HepG2 (cell line): Measurements from ENCODE around the gene ANKRD18B. TPM values are rescaled to one million over a fixed set of nuclear protein-coding genes. Genes with fewer than 3 reads are reported as not detected.

Experiments used
- ATAC-seq: fragments of 200-7000 bp; cut with Tn5 transposase; 3 replicates; pipeline ENCODE4 v1.9.1; 2020; ENCODE audit warnings: mild to moderate bottlenecking, moderate library complexity
- BruUV-seq: library from RNA; stranded (reverse); fragments of 400-500 nt; replicated peaks from 2 replicates; lab custom pipeline; 2021; lab: Mats Ljungman, UMichigan
- CTCF ChIA-PET: fragments of 300-600 bp; formaldehyde crosslinking; extraction: SDS; loops from one replicate; lab custom pipeline; 2021; ENCODE audit warnings: low total read pairs, inconsistent platforms, low intra/inter-chr PET ratio; lab: Yijun Ruan, JAX
- POLR2A ChIA-PET: fragments of 350-600 bp; sonication (Branson Sonifier 250); formaldehyde crosslinking; loops from one replicate; lab custom pipeline; 2020; ENCODE audit warnings: antibody characterized with exemption, inconsistent platforms; lab: Yijun Ruan, JAX
- DNase-seq: peaks from one replicate; pipeline ENCODE4 v3.0.0-alpha.2; 2015; ENCODE audit warnings: low spot score
- FAIRE-seq: peaks from 3 replicates; lab custom pipeline; 2011; peaks lifted over from hg19 to GRCh38; lab: Jason Lieb, UNC
- H2AFZ ChIP-seq: one replicate; pipeline ENCODE4 v1.6.1; 2011; ENCODE audit warnings: low read length, inconsistent platforms
- H3K27ac ChIP-seq: fragments of 300-600 bp; 3 replicates; pipeline ENCODE4 v1.8.0; 2011; ENCODE audit warnings: mixed run types, mild to moderate bottlenecking, mixed read lengths, low read length, inconsistent platforms; ENCODE audit not compliant: insufficient read depth; ENCODE audit errors: extremely low read length
- H3K27me3 ChIP-seq, 2 experiments: fragments of 200-600 bp in 1 of 2; 2 replicates in 1 of 2; 3 replicates in 1 of 2; pipeline versions ENCODE4 v1.6.0 to v1.8.0; 2011; ENCODE audit warnings: low read length in 2 of 2, mild to moderate bottlenecking in 2 of 2, moderate library complexity in 2 of 2, inconsistent platforms in 1 of 2; ENCODE audit not compliant: insufficient read depth in 2 of 2, control insufficient read depth in 1 of 2
- H3K36me3 ChIP-seq, 2 experiments: fragments of 200-600 bp in 1 of 2; replicated peaks in 1 of 2; 2 replicates in 1 of 2; 3 replicates in 1 of 2; pipeline versions ENCODE4 v1.5.1 to v1.8.0; 2011; ENCODE audit warnings: low read length in 2 of 2, inconsistent platforms in 1 of 2; ENCODE audit not compliant: insufficient read depth in 2 of 2, control insufficient read depth in 1 of 2
- H3K4me1 ChIP-seq: 2 replicates; pipeline ENCODE4 v1.5.1; 2012; ENCODE audit warnings: low read length, inconsistent platforms; ENCODE audit not compliant: insufficient read depth
- H3K4me2 ChIP-seq: 2 replicates; pipeline ENCODE4 v1.6.0; 2011; ENCODE audit warnings: low read depth, low read length, inconsistent platforms
- H3K4me3 ChIP-seq, 3 experiments: fragments of 200-600 bp in 1 of 3; sonication (generic), shearing (Covaris generic) in 1 of 3; replicated peaks in 1 of 3; 2 replicates each; pipeline ENCODE4 v1.5.1; 2011 to 2016; ENCODE audit warnings: low read length in 3 of 3, inconsistent platforms in 2 of 3, low read depth in 2 of 3, mild to moderate bottlenecking in 2 of 3, control low read depth in 1 of 3, mixed read lengths in 1 of 3; ENCODE audit not compliant: insufficient read depth in 1 of 3
- H3K79me2 ChIP-seq: one replicate; pipeline ENCODE4 v1.6.1; 2011; ENCODE audit warnings: low read length, inconsistent platforms; ENCODE audit not compliant: insufficient read depth
- H3K9ac ChIP-seq: 2 replicates; pipeline ENCODE4 v1.6.0; 2011; ENCODE audit warnings: mild to moderate bottlenecking, low read depth, low read length, inconsistent platforms; ENCODE audit not compliant: insufficient read depth
- H3K9me3 ChIP-seq: 2 replicates; pipeline ENCODE4 v1.5.1; 2012; ENCODE audit warnings: mild to moderate bottlenecking, low read length
- H4K20me1 ChIP-seq: 2 replicates; pipeline ENCODE4 v1.6.0; 2011; ENCODE audit warnings: inconsistent platforms, mild to moderate bottlenecking, low read length, moderate library complexity; ENCODE audit not compliant: insufficient read depth
- ELK4 ChIP-seq: sonication (generic); formaldehyde crosslinking; IDR thresholded peaks from 2 replicates; pipeline ENCODE4 v1.9.0; 2021; ENCODE audit warnings: missing genetic modification reagents, borderline replicate concordance
- FIP1L1 ChIP-seq: fragments of 200-400 bp; formaldehyde crosslinking; IDR thresholded peaks from 2 replicates; pipeline ENCODE4 v1.6.1; 2018; ENCODE audit warnings: low read depth, mild to moderate bottlenecking, low read length, moderate library complexity, borderline replicate concordance; ENCODE audit not compliant: insufficient read depth
- HIC2 ChIP-seq: sonication (generic); formaldehyde crosslinking; IDR thresholded peaks from 2 replicates; pipeline ENCODE4 v1.9.0; 2022; ENCODE audit warnings: low read depth, missing genetic modification reagents
- HOXA7 ChIP-seq: sonication (generic); formaldehyde crosslinking; IDR thresholded peaks from 2 replicates; pipeline ENCODE4 v1.8.1; 2022; ENCODE audit warnings: mild to moderate bottlenecking, missing genetic modification reagents, moderate library complexity
- IKZF1 ChIP-seq: fragments of 450-650 bp; IDR thresholded peaks from 2 replicates; pipeline ENCODE4 v1.7.1; 2016
- MAFF ChIP-seq: IDR thresholded peaks from 2 replicates; pipeline ENCODE4 v1.6.1; 2011; ENCODE audit warnings: low read depth, low read length, improper control_type of control experiment
- MAZ ChIP-seq, 2 experiments: sonication (generic) in 1 of 2; formaldehyde crosslinking in 1 of 2; IDR thresholded peaks; 2 replicates each; pipeline versions ENCODE4 v1.5.0 to v1.6.1; 2012 to 2020; ENCODE audit warnings: low read depth in 2 of 2, mild to moderate bottlenecking in 2 of 2, borderline replicate concordance in 1 of 2, improper control_type of control experiment in 1 of 2, low read length in 1 of 2, missing genetic modification reagents in 1 of 2, moderate library complexity in 1 of 2
- MED13 ChIP-seq: sonication (generic); formaldehyde crosslinking; IDR thresholded peaks from 2 replicates; pipeline ENCODE4 v1.5.0; 2020; ENCODE audit warnings: missing genetic modification reagents
- NFAT5 ChIP-seq: sonication (generic); formaldehyde crosslinking; IDR thresholded peaks from 2 replicates; pipeline ENCODE4 v1.4.0; 2020; ENCODE audit warnings: missing genetic modification reagents
- NFE2L2 ChIP-seq: fragments of 150-350 bp; IDR thresholded peaks from 2 replicates; pipeline ENCODE4 v1.6.1; 2014; ENCODE audit warnings: low read length
- PITX1 ChIP-seq: sonication (generic); formaldehyde crosslinking; IDR thresholded peaks from 2 replicates; pipeline ENCODE4 v1.5.1; 2020; ENCODE audit warnings: mild to moderate bottlenecking, missing genetic modification reagents
- POLR2A ChIP-seq, 2 experiments: IDR thresholded peaks; 2 replicates each; pipeline ENCODE4 v1.6.1; 2011; ENCODE audit warnings: low read depth in 2 of 2, low read length in 2 of 2, mild to moderate bottlenecking in 1 of 2, moderate library complexity in 1 of 2; ENCODE audit not compliant: insufficient read depth in 1 of 2
- SNAI1 ChIP-seq: sonication (generic); formaldehyde crosslinking; IDR thresholded peaks from 2 replicates; pipeline ENCODE4 v1.5.0; 2020; ENCODE audit warnings: mild to moderate bottlenecking, missing genetic modification reagents, borderline replicate concordance
- TP53 ChIP-seq: sonication (generic); formaldehyde crosslinking; conservative IDR thresholded peaks from 2 replicates; pipeline ENCODE4 v1.4.0; 2020; ENCODE audit warnings: missing genetic modification reagents
- ZNF136 ChIP-seq: sonication (generic); formaldehyde crosslinking; IDR thresholded peaks from 2 replicates; pipeline ENCODE4 v1.8.1; 2022; ENCODE audit warnings: low read depth, mild to moderate bottlenecking, moderate library complexity, missing genetic modification reagents
- ZNF20 ChIP-seq: sonication (generic); formaldehyde crosslinking; IDR thresholded peaks from 2 replicates; pipeline ENCODE4 v1.4.0; 2020; ENCODE audit warnings: mild to moderate bottlenecking, moderate library complexity, missing genetic modification reagents
- WGBS: methylation state at CpG from one replicate; pipeline ENCODE4 v1.1.6; 2017; ENCODE audit warnings: low lambda C conversion rate; 5-methylcytosine and 5-hydroxymethylcytosine counted together
- in situ Hi-C: cut with HindIII; loops from 2 replicates; pipeline ENCODE4 v1.10.0; 2017; ENCODE audit warnings: low pct_unique_long_range_greater_than_20kb; ENCODE audit not compliant: extremely low pct_ligation_motif_present
- intact Hi-C: fragments of 100-400 bp; cut with micrococcal nuclease; formaldehyde crosslinking; loops from one replicate; pipeline ENCODE4 v1.10.0; 2022; ENCODE audit not compliant: unreplicated experiment
- polyA plus RNA-seq, 8 experiments: library from polyadenylated mRNA; depleted of rRNA in 3 of 8; stranded (reverse) in 7 of 8; unstranded in 1 of 8; fragments of >200 nt; fragmentation: Illumina TruSeq in 4 of 8; extraction: Trizol in 4 of 8; gene quantifications; 2 replicates each; pipeline versions ENCODE4 v1.2.1 to v1.2.3, GENCODE V29; 2011 to 2016; ENCODE audit warnings: low read depth in 4 of 8, missing spikeins in 1 of 8, mixed read lengths in 1 of 8; ENCODE audit not compliant: insufficient read depth in 1 of 8
- total RNA-seq, 5 experiments: library from RNA; depleted of rRNA; stranded (reverse); fragments of >200 nt; fragmentation: Illumina TruSeq; extraction: Trizol; gene quantifications; 2 replicates each; pipeline ENCODE4 v1.2.3, GENCODE V29; 2016; ENCODE audit warnings: low read depth in 1 of 5

The ANKRD18B gene
- total and polyA plus RNA-seq, 2 of the 13 experiments (the other 11 are each of a cell fraction or from before 2014, with no cell fraction given) = 0.57 to 1.4 TPM

GRCh38 chr9:33619666-33620404 lies 95.8 kb downstream of the ANKRD18B start:
- ChIA-PET POLR2A (no interaction called here), CTCF (interaction anchor here (1.4 to 8.5 kb wide), 2 partner anchors 101 to 102 kb away, joined by 5 to 163 read pairs; no protein-coding TSS in a partner anchor)
- no peak for ATAC-seq
- Histone ChIP-seq H2AFZ (no peak overlapping the region), H3K9ac (no peak overlapping the region), H3K4me3 (no peak overlapping the region), H3K79me2 (no peaks in the 10 kb centered on the region), H3K27me3 (no peaks in the 10 kb centered on the region), H3K4me2 (no peak overlapping the region), H3K27ac (no peak overlapping the region), H3K36me3 (no peaks in the 10 kb centered on the region), H3K9me3 (no peaks in the 10 kb centered on the region), H4K20me1 (no peaks in the 10 kb centered on the region), H3K4me1 (no peaks in the 10 kb centered on the region)
- no TSS peak for BruUV-seq
- intact Hi-C loops = no loop called here
- peak; percentile 40 for DNase-seq
- 43% methylated on average over 3 of the region's 3 CpGs for WGBS
- FAIRE-seq = no peak
- in situ Hi-C loops = loop anchor here (10.0 kb wide), 1 partner anchor 105 kb away; no protein-coding TSS in a partner anchor
- no peak for TF ChIP-seq ZNF20 (CRISPR knock-in tag)
- TF ChIP-seq ELK4 (CRISPR knock-in tag) = no peak
- no peak for TF ChIP-seq HIC2 (CRISPR knock-in tag)
- TF ChIP-seq NFAT5 (CRISPR knock-in tag) = no peak
- TF ChIP-seq FIP1L1 = no peak
- TF ChIP-seq ZNF136 (CRISPR knock-in tag) = no peak
- TF ChIP-seq MAZ (IDR thresholded peaks at IDR 0.05; ENCODE audit: borderline replicate concordance, low read depth, low read length) = no peak
- no peak for TF ChIP-seq MAZ (CRISPR knock-in tag; IDR thresholded peaks at IDR 0.05; ENCODE audit: low read depth)
- TF ChIP-seq IKZF1 = no peak
- TF ChIP-seq SNAI1 (CRISPR knock-in tag) = no peak
- no peak for TF ChIP-seq MED13 (CRISPR knock-in tag)
- no peak for TF ChIP-seq TP53 (CRISPR knock-in tag)
- no peak for TF ChIP-seq HOXA7
- peak; percentile 98 for TF ChIP-seq MAFF
- TF ChIP-seq NFE2L2 = peak; percentile 96
- TF ChIP-seq PITX1 (CRISPR knock-in tag) = no peak
- no peak for TF ChIP-seq POLR2A (IDR thresholded peaks at IDR 0.05; ENCODE audit: insufficient read depth in 1 of 2, low read depth in 2 of 2, low read length in 2 of 2)
